GM19099 (cell line): ENCODE measurements around the gene AMER1.

Source experiments
- POLR2A ChIP-seq: IDR thresholded peaks from 3 replicates; pipeline ENCODE4 v1.6.1; 2011; ENCODE audit warnings: low read depth; ENCODE audit not compliant: insufficient read length; ENCODE audit errors: extremely low read depth

AMER1 gene

DNA sequence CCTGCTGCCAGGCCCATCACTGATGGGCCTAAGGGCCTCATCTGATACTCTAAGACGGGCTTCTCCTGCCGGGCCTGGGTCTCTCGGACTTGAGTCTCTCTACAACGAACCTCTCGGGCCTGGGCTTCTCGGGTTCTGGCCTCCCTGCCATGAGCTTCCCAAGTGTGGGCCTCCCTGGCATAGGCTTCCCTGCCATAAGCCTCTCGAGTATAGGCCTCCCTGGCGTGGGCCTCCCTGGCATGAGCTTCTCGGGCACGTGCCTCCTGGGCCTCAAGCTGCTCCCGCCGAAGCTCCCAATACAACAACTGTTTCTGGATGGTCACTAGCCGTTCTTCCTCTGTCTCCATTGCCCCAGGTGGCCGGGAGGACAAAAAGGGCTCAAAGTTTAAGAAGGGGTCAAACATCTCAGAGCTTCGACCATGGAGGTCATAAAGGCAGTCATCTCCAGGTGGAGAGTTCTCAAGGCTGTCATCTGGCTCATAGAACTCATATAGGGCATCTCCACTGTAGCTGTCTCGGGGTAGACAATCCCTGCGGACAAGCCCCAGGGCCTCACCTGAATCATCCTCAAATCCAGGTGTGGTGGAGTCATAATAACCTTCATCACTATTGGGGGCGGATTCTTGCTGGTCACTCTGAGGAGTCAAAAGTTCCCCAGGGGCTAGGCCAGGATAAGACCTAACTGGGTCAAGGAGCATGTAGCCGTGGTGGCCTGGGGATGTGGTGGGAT, 14.1 kb downstream of the AMER1 start:
- TF ChIP-seq POLR2A: no peak

- TF ChIP-seq POLR2A: no peak
These were observed 15.3 kb downstream of the AMER1 start for GRCh38 chrX:64190136-64190740.

DNA sequence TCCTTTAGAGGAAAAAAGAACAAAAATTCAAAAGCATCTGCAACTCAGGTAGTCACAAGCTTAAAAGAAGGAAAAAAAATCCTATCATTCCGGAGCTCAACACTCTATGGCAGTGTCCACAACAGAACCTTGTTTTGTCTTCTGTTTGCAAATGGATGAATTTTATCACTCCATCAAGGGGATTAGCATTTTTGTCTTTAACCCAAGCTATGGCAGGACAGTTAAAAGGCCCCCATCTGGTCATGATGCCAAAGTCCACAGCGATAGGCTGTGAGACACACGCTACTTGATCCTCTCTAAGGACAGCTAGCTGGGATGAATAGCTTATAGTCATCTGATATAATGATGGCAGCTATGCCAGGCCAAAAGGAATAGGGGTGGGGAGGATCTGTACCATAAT, 16.6 kb downstream of the AMER1 start:
- TF ChIP-seq POLR2A: no peak

DNA sequence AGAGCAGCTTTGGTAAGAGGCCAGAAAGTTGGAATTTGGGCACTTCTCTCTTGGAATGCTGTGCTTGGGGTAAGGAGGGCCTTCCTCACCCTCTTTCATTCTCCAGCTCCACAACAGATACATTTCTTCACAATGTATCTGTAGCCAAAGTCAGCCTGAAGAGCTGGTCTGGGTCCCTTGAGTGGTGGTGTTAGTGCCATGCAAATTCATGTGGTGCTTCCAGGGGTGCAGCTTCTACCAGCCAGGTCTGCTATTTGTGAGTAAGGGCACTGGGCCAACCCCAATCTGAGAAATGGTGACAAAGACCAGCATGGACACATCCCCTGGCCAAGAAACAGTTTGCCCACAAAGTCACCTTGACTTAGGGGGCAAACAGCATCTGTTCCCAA, 17.8 kb downstream of the AMER1 start:
- TF ChIP-seq POLR2A: no peak

- TF ChIP-seq POLR2A: no peak
These were observed 18.3 kb downstream of the AMER1 start for GRCh38 chrX:64186974-64187761.

DNA sequence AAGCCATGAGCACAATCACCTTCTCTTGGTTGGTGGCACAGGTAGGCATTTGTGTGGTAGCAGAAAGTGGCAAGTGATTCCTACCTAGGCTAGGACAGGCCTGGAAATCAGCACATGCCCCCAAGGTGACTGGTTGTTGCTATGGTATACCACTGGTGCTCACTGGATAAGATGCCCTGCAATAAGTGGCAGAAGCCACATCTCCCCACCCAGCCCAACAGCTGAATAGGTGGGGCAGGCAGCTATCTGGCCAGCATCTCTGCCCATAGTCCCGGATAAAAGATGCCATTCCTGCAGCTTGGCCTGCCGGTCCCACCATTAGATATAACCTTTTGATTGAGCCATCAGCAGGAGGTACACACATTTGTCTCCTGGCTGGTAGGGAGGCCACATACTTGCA, 21.1 kb downstream of the AMER1 start:
- no peak for TF ChIP-seq POLR2A

GRCh38 chrX:64182208-64182607, 23.3 kb downstream of the AMER1 start:
- TF ChIP-seq POLR2A: no peak

DNA sequence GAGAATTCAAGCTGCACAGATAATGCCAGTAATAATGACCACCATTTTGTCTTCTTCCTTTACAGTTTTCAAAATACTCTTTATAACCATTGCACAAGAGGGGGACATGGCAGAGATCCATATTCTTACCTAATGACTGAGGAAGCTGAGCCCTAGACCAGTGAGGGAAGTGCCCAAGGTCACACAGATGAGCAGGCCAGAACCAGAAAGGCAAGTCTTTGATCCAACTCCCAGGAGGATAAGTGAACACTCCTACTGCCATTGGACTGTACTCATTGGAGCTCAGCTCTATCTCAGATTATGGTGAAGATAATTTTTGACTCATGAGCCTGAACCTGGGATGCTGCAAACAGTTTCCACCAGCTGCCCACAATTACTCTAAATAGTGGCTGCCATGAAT, 28.6 kb downstream of the AMER1 start:
- no peak for TF ChIP-seq POLR2A

DNA sequence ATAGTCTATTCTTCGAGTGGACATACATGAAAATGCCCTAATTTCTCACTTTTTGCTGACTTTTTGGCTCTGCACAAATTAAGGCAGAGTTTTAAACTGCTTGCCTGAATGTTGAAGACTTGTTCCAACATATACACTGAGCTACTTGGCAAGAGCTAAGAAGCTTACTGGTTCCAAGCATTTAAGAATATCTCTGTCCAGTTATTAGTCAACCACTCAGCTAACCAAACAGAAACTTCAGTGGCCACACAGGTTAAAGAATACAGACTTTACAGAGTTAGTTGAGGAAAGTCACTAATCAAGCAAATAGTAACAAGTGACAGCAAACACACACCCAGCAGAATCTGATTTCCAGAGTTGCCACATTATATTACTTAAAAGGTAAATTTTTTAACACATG, 35.5 kb downstream of the AMER1 start:
- no peak for TF ChIP-seq POLR2A

- TF ChIP-seq POLR2A: no peak
These were observed 52.7 kb downstream of the AMER1 start for GRCh38 chrX:64152857-64153256.

- TF ChIP-seq POLR2A: no peak
These were observed 53.6 kb downstream of the AMER1 start for GRCh38 chrX:64151911-64152310.

DNA sequence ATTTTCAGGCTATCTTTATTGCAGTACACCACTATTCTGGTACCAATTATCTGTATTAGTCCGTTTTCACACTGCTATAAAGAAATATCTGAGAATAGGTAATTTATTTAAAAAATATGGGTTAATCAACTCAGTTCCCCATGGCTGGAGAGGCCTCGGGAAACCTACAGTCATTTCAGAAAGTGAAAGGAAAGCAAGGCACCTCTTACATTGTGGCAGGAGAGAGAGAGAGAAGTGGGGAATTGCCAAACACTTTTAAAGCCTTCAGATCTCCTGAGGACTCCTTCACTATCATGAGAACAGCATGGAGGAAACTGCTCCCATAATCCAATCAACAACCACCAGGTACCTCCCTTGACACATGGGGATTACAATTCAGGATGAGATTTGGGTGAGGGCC, 54.7 kb downstream of the AMER1 start:
- TF ChIP-seq POLR2A: no peak
